NOMO-1 treated with dmso at 0.1 percent for 144 hours (cell line): ENCODE results near the gene RXRA.
A peak's percentile ranks its signal among the peaks of the same experiment; 100 is the strongest.

Source experiments
- DNase-seq: peaks from one replicate; lab custom pipeline; 2025; ENCODE audit not compliant: unreplicated experiment; lab: John Stamatoyannopoulos, UW

Gene RXRA

GRCh38 chr9:134442486-134443173 lies 116.4 kb downstream of the RXRA start:
- DNase-seq, result no peak

- peak; percentile 80 for DNase-seq
These were observed 117.2 kb downstream of the RXRA start for GRCh38 chr9:134443174-134444037.

- DNase-seq, result no peak
These were observed 117.7 kb downstream of the RXRA start for GRCh38 chr9:134444038-134444315.

GRCh38 chr9:134445000-134445399 lies 118.7 kb downstream of the RXRA start:
- DNase-seq, result no peak

GRCh38 chr9:134449180-134449916 lies 123.1 kb downstream of the RXRA start:
- peak; percentile 83 for DNase-seq

- no peak for DNase-seq
These were observed 125.6 kb downstream of the RXRA start for GRCh38 chr9:134451700-134452458.

GRCh38 chr9:134452728-134453127 lies 126.5 kb downstream of the RXRA start:
- DNase-seq, result no peak

- DNase-seq, result no peak
These were observed 127.7 kb downstream of the RXRA start for GRCh38 chr9:134453776-134454475.

GRCh38 chr9:134454476-134454857 lies 128.2 kb downstream of the RXRA start:
- DNase-seq, result no peak

- no peak for DNase-seq
These were observed 128.8 kb downstream of the RXRA start for GRCh38 chr9:134455021-134455471.

- DNase-seq, result no peak
These were observed 129.3 kb downstream of the RXRA start for GRCh38 chr9:134455537-134455933.

GRCh38 chr9:134455934-134456755 lies 129.9 kb downstream of the RXRA start:
- DNase-seq, result peak; percentile 12

- DNase-seq, result no peak
These were observed 130.6 kb downstream of the RXRA start for GRCh38 chr9:134456756-134457305.

- no peak for DNase-seq
These were observed 131.3 kb downstream of the RXRA start for GRCh38 chr9:134457321-134458206.

GRCh38 chr9:134458207-134459108 lies 132.2 kb downstream of the RXRA start:
- DNase-seq, result no peak

- DNase-seq, result no peak
These were observed 132.9 kb downstream of the RXRA start for GRCh38 chr9:134459164-134459563.

GRCh38 chr9:134459573-134459972 lies 133.3 kb downstream of the RXRA start:
- no peak for DNase-seq
